WTC11 (cell line): Measurements from ENCODE around the gene GLI1. TPM values are rescaled to one million over a fixed set of nuclear protein-coding genes. Genes with fewer than 3 reads are reported as not detected.

Experiments
- ATAC-seq: fragments of 200-7000 bp; cut with Tn5 transposase; 2 replicates; pipeline ENCODE4 v1.10.0; 2021; ENCODE audit warnings: mild to moderate bottlenecking, moderate library complexity
- CTCF ChIA-PET: fragments of 300-600 bp; sonication (Branson Sonifier 250); formaldehyde crosslinking; loops from one replicate; lab custom pipeline; 2021; ENCODE audit warnings: antibody characterized with exemption; lab: Charles Lee
- POLR2A ChIA-PET: fragments of 350-600 bp; sonication (Branson Sonifier 250); formaldehyde crosslinking; loops from one replicate; lab custom pipeline; 2021; ENCODE audit warnings: antibody characterized with exemption; lab: Charles Lee
- DNase-seq: peaks from one replicate; pipeline ENCODE4 v3.0.0; 2021; ENCODE audit warnings: low spot score
- H3K27ac Mint-ChIP-seq: 2 replicates; pipeline ENCODE4 v1.8.0; 2021; ENCODE audit warnings: mixed read lengths
- H3K27me3 Mint-ChIP-seq: 2 replicates; pipeline ENCODE4 v1.8.0; 2021; ENCODE audit warnings: low read depth, mild to moderate bottlenecking, moderate library complexity, mixed read lengths
- H3K36me3 Mint-ChIP-seq: 2 replicates; pipeline ENCODE4 v1.8.0; 2021; ENCODE audit warnings: mixed read lengths
- H3K4me1 Mint-ChIP-seq: 2 replicates; pipeline ENCODE4 v1.8.0; 2022; ENCODE audit warnings: mixed read lengths
- H3K4me3 Mint-ChIP-seq: 2 replicates; pipeline ENCODE4 v1.8.0; 2021; ENCODE audit warnings: mild to moderate bottlenecking, moderate library complexity, mixed read lengths
- H3K9me3 Mint-ChIP-seq: 2 replicates; pipeline ENCODE4 v1.8.0; 2021; ENCODE audit warnings: mixed read lengths
- ATF3 ChIP-seq: sonication (generic); formaldehyde crosslinking; conservative IDR thresholded peaks from 2 replicates; pipeline ENCODE4 v1.8.1; 2022; ENCODE audit warnings: mild to moderate bottlenecking, missing genetic modification reagents
- E2F5 ChIP-seq: sonication (generic); formaldehyde crosslinking; IDR thresholded peaks from 2 replicates; pipeline ENCODE4 v1.8.1; 2022; ENCODE audit warnings: mild to moderate bottlenecking, moderate library complexity, missing genetic modification reagents
- KAT7 ChIP-seq: sonication (generic); formaldehyde crosslinking; IDR thresholded peaks from 2 replicates; pipeline ENCODE4 v1.8.1; 2023; ENCODE audit warnings: missing genetic modification reagents, mild to moderate bottlenecking, borderline replicate concordance
- MAX ChIP-seq: sonication (generic); formaldehyde crosslinking; IDR thresholded peaks from 2 replicates; pipeline ENCODE4 v1.8.0; 2022; ENCODE audit warnings: mild to moderate bottlenecking, missing genetic modification reagents
- NR2C2 ChIP-seq: sonication (generic); formaldehyde crosslinking; IDR thresholded peaks from 2 replicates; pipeline ENCODE4 v1.8.0; 2022; ENCODE audit warnings: mild to moderate bottlenecking, missing genetic modification reagents
- RELA ChIP-seq: sonication (generic); formaldehyde crosslinking; IDR thresholded peaks from 2 replicates; pipeline ENCODE4 v1.8.1; 2022; ENCODE audit warnings: missing genetic modification reagents, mild to moderate bottlenecking, borderline replicate concordance
- ZBTB21 ChIP-seq: sonication (generic); formaldehyde crosslinking; IDR thresholded peaks from 2 replicates; pipeline ENCODE4 v1.8.1; 2023; ENCODE audit warnings: mild to moderate bottlenecking, missing genetic modification reagents, borderline replicate concordance
- ZNF138 ChIP-seq: sonication (generic); formaldehyde crosslinking; conservative IDR thresholded peaks from 2 replicates; pipeline ENCODE4 v1.8.1; 2022; ENCODE audit warnings: mild to moderate bottlenecking, moderate library complexity, missing genetic modification reagents
- ZNF219 ChIP-seq: sonication (generic); formaldehyde crosslinking; IDR thresholded peaks from 2 replicates; pipeline ENCODE4 v1.8.0; 2023; ENCODE audit warnings: missing genetic modification reagents, mild to moderate bottlenecking, borderline replicate concordance
- ZNF425 ChIP-seq: fragments of 250-450 bp; sonication (Bioruptor Pico); conservative IDR thresholded peaks from 2 replicates; pipeline ENCODE4 v1.9.0; 2021; ENCODE audit warnings: mild to moderate bottlenecking
- ZNF512 ChIP-seq: sonication (generic); formaldehyde crosslinking; IDR thresholded peaks from 2 replicates; pipeline ENCODE4 v1.8.1; 2022; ENCODE audit warnings: missing genetic modification reagents, borderline replicate concordance
- total RNA-seq: library from RNA; stranded (reverse); gene quantifications from 3 replicates; pipeline ENCODE4 v1.2.3, GENCODE V29; 2021

GLI1 gene
- total RNA-seq, 1 experiment from 2014 or later, result 16.2 TPM

GRCh38 chr12:57487597-57488401 lies 28.2 kb downstream of the GLI1 start, which contains the start of gene MARS1 (continued):
- 0 out of 2 replicates have a peak, but pooled peaks have one; percentile 38 for TF ChIP-seq E2F5 (CRISPR knock-in tag)
- TF ChIP-seq ZNF138 (CRISPR knock-in tag), result no peak
- TF ChIP-seq ATF3 (CRISPR knock-in tag), result peak; percentile 96
- TF ChIP-seq, all 79 proteins: peak for 17

- peak overlapping the region; percentile 99 for H3K4me3 Mint-ChIP-seq
- H3K4me1 Mint-ChIP-seq, result peaks cover 9% of the 10 kb centered on the region
- CTCF ChIA-PET, result interaction anchor here (0.7 to 1.3 kb wide), 2 partner anchors 12 to 20 kb away, joined by 3 to 4 read pairs; no protein-coding TSS in a partner anchor
- peak overlapping the region; percentile 93 for H3K27ac Mint-ChIP-seq
- ATAC-seq, result no peak
- no peaks in the 10 kb centered on the region; the same call in 1 of the 2 replicates for H3K27me3 Mint-ChIP-seq
- DNase-seq, result no peak
- peaks cover 6% of the 10 kb centered on the region for H3K9me3 Mint-ChIP-seq
- H3K36me3 Mint-ChIP-seq, result peaks cover 50% of the 10 kb centered on the region
- TF ChIP-seq ZNF512 (no peak), MAX (CRISPR knock-in tag) (0 out of 2 replicates have a peak, but pooled peaks have one; percentile 19)
- POLR2A ChIA-PET, result interaction anchor here (0.9 to 1.5 kb wide), 2 partner anchors 14 to 34 kb away, joined by 4 read pairs; partner anchors contain the start of gene INHBE
Measured at GRCh38 chr12:57488402-57489156, 29.0 kb downstream of the GLI1 start.

- ATAC-seq (no peak), DNase-seq (no peak)
- POLR2A ChIA-PET, result interaction anchor here (0.5 to 1.5 kb wide), 3 partner anchors 12 to 34 kb away, joined by 3 to 4 read pairs (median 4); partner anchors contain the start of gene INHBE
- Mint-ChIP-seq H3K27me3 (no peaks in the 10 kb centered on the region; the same call in 1 of the 2 replicates), H3K9me3 (peaks cover 6% of the 10 kb centered on the region), H3K36me3 (peaks cover 54% of the 10 kb centered on the region), H3K4me1 (peaks cover 8% of the 10 kb centered on the region), H3K4me3 (peak overlapping the region; percentile 99), H3K27ac (peak overlapping the region; percentile 93)
- TF ChIP-seq ZBTB21 (CRISPR knock-in tag) (no peak), ZNF219 (CRISPR knock-in tag) (no peak), RELA (CRISPR knock-in tag) (no peak), ZNF425 (CRISPR knock-in tag) (no peak), NR2C2 (CRISPR knock-in tag) (no peak), KAT7 (CRISPR knock-in tag) (no peak)
- CTCF ChIA-PET, result interaction anchor here (0.7 kb wide), 1 partner anchor 13 kb away, joined by 4 read pairs; no protein-coding TSS in a partner anchor
Measured at GRCh38 chr12:57489157-57489641, 29.6 kb downstream of the GLI1 start.
